ENCODE data around the gene ZNF14. TPM values are rescaled to one million over a fixed set of nuclear protein-coding genes. Genes with fewer than 3 reads are reported as not detected.
"Not testable (repeated sequence)": the region's sequence is repeated elsewhere in the genome, so short reads cannot be mapped to it uniquely, and the experiment has no call there.

Gene ZNF14
- total RNA-seq, 1 donor from 2014 or later: 5.3 TPM

DNA sequence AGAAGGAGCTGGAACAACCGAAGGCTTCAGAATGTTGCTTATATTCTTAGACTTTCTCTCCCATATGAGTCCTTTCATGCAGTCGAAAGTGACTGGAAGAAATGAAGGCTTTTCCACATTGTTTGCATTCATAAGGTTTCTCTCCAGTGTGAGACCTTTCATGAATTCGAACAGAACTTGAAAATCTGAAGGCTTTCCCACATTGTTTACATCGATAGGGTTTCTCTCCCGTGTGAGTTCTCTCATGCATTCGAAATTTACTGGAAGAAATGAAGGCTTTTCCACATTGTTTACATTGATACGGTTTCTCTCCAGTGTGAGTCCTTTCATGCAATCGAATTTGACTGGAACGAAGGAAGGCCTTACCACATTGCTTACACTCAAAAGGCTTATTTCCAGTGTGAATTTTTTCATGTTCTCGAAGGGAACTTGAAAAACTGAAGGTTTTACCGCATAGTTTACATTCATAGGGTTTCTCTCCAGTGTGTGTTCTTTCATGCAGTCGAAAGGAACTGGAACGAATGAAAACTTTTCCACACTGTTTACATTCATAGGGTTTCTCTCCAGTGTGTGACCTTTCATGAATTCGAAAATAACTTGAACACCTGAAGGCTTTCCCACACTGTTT is 21.5 kb downstream of the ZNF14 start:
- H3K4me1 Mint-ChIP-seq (ENCODE audit: unreplicated experiment): no peaks in the 10 kb centered on the region
- H3K9me3 Mint-ChIP-seq (ENCODE audit: unreplicated experiment): peaks cover 29% of the 10 kb centered on the region
- no peak overlapping the region for H3K4me3 Mint-ChIP-seq (ENCODE audit: unreplicated experiment)
- TF ChIP-seq, protein P1, sequence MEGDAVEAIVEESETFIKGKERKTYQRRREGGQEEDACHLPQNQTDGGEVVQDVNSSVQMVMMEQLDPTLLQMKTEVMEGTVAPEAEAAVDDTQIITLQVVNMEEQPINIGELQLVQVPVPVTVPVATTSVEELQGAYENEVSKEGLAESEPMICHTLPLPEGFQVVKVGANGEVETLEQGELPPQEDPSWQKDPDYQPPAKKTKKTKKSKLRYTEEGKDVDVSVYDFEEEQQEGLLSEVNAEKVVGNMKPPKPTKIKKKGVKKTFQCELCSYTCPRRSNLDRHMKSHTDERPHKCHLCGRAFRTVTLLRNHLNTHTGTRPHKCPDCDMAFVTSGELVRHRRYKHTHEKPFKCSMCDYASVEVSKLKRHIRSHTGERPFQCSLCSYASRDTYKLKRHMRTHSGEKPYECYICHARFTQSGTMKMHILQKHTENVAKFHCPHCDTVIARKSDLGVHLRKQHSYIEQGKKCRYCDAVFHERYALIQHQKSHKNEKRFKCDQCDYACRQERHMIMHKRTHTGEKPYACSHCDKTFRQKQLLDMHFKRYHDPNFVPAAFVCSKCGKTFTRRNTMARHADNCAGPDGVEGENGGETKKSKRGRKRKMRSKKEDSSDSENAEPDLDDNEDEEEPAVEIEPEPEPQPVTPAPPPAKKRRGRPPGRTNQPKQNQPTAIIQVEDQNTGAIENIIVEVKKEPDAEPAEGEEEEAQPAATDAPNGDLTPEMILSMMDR (IDR thresholded peaks at IDR 0.05): no peak
- H3K36me3 Mint-ChIP-seq (ENCODE audit: unreplicated experiment): peaks cover 75% of the 10 kb centered on the region
- H3K27me3 Mint-ChIP-seq (ENCODE audit: unreplicated experiment): no peaks in the 10 kb centered on the region
- no peak overlapping the region for H3K27ac Mint-ChIP-seq (ENCODE audit: unreplicated experiment)
- no peak for DNase-seq (ENCODE audit: extremely low spot score, unreplicated experiment)

DNA sequence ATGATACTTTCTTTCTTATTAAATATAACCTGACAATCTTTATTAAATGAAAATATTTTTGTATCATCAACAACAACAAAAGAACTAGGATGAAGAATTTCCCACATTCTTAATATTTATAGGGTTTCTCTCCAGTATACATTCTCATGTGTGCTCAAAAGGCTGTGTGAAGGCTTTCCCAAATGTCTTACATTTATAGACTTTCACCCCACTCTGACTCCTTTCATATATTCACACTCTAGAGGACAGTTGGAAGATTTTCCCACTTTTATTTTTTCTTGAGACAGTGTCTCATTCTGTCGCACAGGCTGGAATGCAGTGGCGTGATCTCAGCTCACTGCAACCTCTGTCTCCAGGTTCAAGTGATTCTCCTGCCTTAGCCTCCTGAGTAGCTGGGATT is 22.4 kb downstream of the ZNF14 start:
- TF ChIP-seq, protein P1 (IDR thresholded peaks at IDR 0.05): no peak
- peaks cover 72% of the 10 kb centered on the region for H3K36me3 Mint-ChIP-seq (ENCODE audit: unreplicated experiment)
- no peaks in the 10 kb centered on the region for H3K4me1 Mint-ChIP-seq (ENCODE audit: unreplicated experiment)
- DNase-seq (ENCODE audit: extremely low spot score, unreplicated experiment): no peak
- H3K4me3 Mint-ChIP-seq (ENCODE audit: unreplicated experiment): no peak overlapping the region
- H3K27ac Mint-ChIP-seq (ENCODE audit: unreplicated experiment): no peak overlapping the region
- peaks cover 29% of the 10 kb centered on the region for H3K9me3 Mint-ChIP-seq (ENCODE audit: unreplicated experiment)
- H3K27me3 Mint-ChIP-seq (ENCODE audit: unreplicated experiment): no peaks in the 10 kb centered on the region

DNA sequence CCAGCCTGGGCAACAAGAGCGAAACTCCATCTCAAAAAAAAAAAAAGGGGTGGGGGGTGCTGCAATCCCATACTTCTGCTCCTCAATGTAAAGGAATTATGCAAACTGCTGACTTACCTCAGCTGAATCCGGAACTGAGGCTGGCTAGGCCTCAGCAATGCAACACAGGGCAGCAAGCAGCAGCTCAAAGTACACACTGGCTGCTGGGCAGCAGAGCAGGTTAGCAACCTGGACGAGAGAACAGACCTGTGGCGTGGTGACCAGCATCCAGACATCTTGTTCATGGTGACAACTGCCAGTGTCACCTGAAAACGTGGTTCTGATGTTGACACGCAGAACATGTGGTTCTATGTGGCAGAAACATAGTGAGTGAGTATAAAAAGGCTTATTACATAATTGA is 28.1 kb downstream of the ZNF14 start:
- H3K36me3 Mint-ChIP-seq (ENCODE audit: unreplicated experiment): peaks cover 54% of the 10 kb centered on the region
- H3K27me3 Mint-ChIP-seq (ENCODE audit: unreplicated experiment): no peaks in the 10 kb centered on the region
- no peak overlapping the region for H3K4me3 Mint-ChIP-seq (ENCODE audit: unreplicated experiment)
- TF ChIP-seq, protein P1 (IDR thresholded peaks at IDR 0.05): no peak
- H3K4me1 Mint-ChIP-seq (ENCODE audit: unreplicated experiment): no peaks in the 10 kb centered on the region
- peak; percentile 51 for DNase-seq (ENCODE audit: extremely low spot score, unreplicated experiment)
- peaks cover 51% of the 10 kb centered on the region for H3K9me3 Mint-ChIP-seq (ENCODE audit: unreplicated experiment)
- H3K27ac Mint-ChIP-seq (ENCODE audit: unreplicated experiment): no peak overlapping the region

DNA sequence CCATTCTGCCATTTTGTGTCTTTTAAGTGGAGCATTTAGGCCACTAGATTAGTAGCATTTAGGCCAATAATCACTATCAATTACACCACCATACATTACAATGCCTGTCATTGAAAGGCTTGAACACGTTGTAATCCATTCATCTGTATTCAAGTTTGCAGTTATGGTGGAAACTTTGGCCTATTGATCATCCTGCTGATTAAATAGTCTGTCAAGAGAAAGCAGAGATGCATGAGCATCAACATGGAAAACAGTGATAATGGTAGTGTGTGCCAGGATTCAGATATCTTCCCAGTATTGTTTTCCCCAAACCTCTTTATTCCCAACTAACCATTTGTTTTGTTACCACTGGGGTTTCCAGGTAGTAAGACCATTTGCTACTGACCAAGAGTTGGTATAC is 32.4 kb downstream of the ZNF14 start:
- peaks cover 40% of the 10 kb centered on the region for H3K36me3 Mint-ChIP-seq (ENCODE audit: unreplicated experiment)
- not testable (repeated sequence) for H3K4me1 Mint-ChIP-seq (ENCODE audit: unreplicated experiment); H3K4me3 Mint-ChIP-seq (ENCODE audit: unreplicated experiment); H3K27ac Mint-ChIP-seq (ENCODE audit: unreplicated experiment); H3K27me3 Mint-ChIP-seq (ENCODE audit: unreplicated experiment); DNase-seq (ENCODE audit: extremely low spot score, unreplicated experiment)
- peaks cover 39% of the 10 kb centered on the region for H3K9me3 Mint-ChIP-seq (ENCODE audit: unreplicated experiment)

DNA sequence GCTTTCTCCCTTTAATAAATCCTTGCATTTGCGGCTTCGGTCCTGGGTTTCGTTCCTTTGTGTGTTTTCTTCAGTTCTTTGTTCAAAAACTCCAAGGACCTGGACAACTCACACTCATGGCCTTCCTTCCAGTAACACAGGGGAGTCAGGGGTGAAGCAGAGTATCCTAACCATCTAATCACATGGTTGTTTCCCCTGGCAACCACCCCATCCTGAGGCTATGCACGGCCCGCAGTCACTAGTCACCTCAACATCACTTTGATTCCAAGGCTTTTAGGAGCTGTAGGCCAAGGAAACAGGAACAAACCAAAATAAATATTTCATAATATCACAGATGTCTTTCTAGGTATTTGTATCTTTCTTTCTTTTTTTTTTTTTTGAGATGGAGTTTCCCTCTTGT is 35.3 kb downstream of the ZNF14 start:
- Mint-ChIP-seq H3K27ac (ENCODE audit: unreplicated experiment) (no peak overlapping the region), H3K4me1 (ENCODE audit: unreplicated experiment) (no peaks in the 10 kb centered on the region), H3K4me3 (ENCODE audit: unreplicated experiment) (no peak overlapping the region)

More for the DNA sequence above, 35.3 kb downstream of the ZNF14 start:
- Mint-ChIP-seq H3K36me3 (ENCODE audit: unreplicated experiment) (peaks cover 24% of the 10 kb centered on the region), H3K9me3 (ENCODE audit: unreplicated experiment) (peaks cover 23% of the 10 kb centered on the region), H3K27me3 (ENCODE audit: unreplicated experiment) (no peaks in the 10 kb centered on the region)
- TF ChIP-seq, protein P1 (IDR thresholded peaks at IDR 0.05): no peak
- peak; percentile 57 for DNase-seq (ENCODE audit: extremely low spot score, unreplicated experiment)

All from osteocyte (in vitro differentiated cells).